ENCODE results near the gene CFAP300.

The CFAP300 gene

DNA sequence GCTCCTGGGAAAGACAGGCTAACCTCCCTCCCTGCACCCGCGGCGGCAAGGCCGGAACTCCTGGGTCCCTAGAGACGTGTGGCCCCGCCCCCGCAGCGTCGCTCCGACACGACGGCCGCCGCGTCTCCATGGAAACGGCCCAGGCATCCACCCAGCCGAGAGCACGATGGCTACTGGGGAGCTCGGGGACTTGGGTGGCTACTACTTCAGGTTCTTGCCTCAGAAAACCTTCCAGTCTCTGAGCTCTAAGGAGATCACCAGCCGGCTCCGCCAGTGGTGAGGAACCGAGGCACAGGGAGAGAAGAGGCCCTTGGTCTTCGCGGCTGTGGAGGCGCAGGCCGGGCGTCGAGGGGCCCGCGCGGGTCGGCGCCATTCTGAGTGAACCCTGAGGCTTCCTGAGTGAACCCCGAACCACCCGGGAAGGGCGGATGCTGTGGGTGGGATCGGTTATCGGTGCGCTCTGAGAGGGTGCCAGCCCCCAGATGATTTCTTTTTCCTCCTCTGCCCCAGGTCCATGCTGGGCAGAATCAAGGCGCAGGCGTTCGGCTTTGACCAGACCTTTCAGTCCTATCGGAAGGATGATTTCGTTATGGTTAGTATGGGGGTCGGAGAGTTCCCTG lies at the start of gene CFAP300:
CFAP300 (plus strand) TSS at position 133 of the 620 bp plus-strand sequence; CDS start at position 167, 34 bp downstream.
- DNase-seq (ENCODE audit: low spot score), result peak; percentile 95

DNA sequence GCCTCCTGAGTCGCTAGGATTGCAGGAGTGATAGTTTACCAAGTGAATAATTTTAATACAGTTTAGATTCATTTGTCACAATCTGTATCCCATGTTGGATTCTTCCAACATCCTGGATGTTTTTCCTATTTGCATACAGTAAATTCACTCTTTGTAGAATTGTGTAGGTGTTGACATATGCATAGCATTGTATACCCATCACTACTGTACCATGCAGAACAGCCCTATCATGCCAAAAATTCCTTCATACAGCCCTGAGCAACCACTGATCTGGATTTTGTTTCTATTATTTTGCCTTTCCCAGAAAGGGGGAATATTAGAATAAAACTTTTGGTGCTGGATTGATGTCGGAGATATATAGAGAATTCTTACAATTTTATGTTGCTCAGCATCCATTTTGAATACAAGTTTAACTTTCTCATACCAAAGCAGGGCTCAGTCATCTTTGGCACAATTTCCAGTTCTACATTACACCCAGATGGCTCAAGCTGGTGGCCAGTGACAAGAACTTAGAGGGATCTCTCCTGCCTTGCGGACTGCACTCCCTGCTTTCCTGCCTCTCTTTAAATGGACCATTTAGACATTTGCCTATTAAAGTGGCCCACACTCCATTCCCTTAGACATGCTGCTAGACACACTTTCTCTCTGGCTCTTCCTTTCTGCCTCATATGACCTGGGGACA lies 45.4 kb upstream of the CFAP300 start:
- DNase-seq (ENCODE audit: low spot score), result no peak

DNA sequence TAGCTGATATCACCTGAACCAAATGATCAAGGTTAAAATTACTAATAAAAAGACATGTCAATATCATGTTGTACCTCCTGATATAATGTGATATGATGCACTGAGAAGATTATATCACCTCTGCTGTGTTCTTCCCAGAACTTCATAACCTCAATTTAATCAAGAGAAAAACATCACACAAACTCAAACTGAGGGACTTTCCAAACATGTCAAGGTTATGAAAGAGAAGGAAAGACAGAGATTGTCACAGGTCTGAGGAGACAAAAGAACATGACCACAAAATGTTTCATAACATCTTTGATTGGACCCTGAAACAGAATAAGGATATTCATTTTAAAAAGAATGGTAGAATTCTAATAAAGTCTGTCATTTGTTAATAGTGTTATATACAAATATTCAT lies 43.0 kb upstream of the CFAP300 start:
- no peak for DNase-seq (ENCODE audit: low spot score)

DNA sequence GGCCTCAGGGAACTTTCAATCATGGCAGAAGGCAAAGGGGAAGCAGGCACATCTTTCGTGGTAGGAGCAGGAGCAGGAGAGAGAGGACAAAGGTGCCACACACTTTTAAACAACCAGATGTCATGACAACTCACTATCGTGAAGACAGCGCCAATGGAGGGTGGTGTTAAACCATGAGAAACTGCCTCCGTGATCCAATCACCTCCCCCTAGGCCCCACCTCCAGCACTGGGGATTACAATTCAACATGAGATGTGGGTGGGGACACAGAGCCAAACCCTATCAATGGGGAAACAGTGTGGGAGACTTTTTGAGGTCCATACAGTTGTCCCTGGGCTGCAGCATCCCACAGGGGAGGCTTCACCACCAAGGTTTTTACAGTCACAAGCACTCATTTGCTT lies 41.9 kb upstream of the CFAP300 start:
- DNase-seq (ENCODE audit: low spot score), result no peak

DNA sequence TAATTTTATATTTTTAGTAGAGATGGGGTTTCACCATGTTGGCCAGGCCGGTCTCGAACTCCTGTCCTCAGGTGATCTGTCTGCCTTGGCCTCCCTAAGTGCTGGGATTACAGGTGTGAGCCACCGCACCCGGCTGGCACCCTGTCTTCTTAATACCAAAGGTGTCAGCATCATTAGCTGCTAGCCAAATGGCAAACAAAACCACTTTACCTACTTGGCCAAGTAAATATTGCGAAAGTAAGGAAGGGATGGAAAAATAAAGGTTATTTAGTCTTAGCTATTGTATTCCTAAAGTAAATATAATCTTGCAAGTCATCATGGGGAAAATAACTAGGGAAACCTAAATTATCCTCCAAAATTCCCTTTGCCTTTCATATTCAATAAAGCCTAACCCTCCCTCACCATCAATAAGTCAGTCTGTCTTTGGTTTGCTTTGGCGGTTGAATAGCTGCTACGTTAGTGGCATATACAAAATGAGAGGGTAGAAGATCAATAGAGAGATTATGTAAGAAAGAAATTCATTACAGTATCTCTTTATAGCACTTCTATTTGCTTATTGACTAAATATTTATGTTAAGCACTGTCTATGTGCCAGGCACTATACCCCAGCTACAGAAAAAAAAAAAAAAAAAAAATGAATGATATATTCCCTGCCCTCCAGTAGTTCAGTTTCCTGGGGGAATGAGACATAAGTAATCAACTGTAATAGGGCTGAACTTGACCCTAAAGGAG lies 40.2 kb upstream of the CFAP300 start:
- DNase-seq (ENCODE audit: low spot score), result no peak

DNA sequence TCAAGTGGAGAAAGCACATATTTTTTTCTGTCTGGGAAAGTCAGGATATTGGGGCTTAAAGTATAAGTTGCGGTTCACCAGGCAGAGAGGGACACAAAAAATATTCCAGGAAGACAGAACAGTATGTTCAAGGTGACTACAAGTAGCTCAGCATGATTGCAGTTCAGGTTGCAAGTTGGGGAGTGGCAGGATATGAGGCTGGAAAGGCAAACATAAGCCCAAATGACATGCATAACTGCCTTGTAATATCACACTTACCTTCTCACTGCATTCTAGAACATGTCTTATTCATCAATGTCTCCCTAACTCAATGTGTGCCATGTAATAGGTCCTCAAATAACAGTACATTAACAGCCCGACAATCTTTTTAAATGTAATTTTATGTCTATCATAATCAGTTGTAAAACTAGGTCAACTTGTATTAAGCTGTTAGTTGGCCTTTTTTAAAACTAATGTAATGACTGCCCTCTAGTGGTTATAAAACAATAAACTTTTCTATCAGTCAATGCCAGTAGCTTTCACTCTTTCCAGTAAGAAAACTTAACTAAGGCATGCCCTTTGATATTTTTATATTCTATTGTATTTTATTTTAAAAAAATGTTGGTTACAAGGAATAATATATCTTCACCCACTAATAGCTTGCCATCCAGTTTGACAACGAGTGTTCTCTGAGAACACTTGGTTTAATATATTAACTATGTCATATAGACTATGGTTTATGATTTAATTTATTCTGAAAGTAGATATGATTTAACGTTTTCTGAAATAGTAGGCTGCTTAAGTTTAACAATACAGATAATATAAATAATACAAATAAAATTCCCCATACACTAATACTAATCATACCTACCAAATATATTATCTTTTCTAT lies 39.4 kb upstream of the CFAP300 start:
- peak; percentile 41 for DNase-seq (ENCODE audit: low spot score)

DNA sequence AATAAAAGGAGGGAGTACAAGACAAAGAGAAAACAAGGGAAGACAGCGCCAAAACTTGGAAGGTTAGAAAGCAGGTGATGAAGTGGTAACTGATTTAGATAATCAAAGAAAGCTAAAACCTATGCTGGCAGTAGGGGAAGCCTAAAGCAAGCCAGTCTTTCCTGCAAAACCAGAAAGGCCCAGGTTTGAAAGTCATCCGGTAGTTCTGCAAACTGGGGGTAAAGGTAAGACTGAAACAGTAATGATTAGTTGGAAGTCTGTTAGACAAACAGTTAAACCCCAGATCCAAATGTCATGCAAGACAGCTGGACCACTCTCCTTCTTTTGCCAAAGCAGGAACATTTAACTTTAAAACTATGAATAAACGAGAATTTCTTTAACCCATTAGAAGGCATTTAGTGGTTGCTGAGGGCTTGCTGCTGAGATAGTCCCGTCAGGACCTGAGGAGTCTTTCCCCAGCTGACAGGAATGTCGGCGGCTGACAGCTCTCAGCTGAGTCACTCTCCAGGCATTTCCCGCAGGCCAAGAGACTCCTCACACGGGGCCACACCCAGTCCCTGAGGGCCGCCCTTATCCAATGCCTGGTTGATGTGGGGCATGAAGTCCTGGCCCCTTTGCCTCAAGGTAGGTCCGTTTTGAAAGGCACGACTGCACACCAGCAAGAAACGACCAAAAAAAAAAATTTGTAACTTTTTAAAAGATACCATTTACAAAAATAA lies 36.3 kb upstream of the CFAP300 start:
- peak; percentile 96 for DNase-seq (ENCODE audit: low spot score)

DNA sequence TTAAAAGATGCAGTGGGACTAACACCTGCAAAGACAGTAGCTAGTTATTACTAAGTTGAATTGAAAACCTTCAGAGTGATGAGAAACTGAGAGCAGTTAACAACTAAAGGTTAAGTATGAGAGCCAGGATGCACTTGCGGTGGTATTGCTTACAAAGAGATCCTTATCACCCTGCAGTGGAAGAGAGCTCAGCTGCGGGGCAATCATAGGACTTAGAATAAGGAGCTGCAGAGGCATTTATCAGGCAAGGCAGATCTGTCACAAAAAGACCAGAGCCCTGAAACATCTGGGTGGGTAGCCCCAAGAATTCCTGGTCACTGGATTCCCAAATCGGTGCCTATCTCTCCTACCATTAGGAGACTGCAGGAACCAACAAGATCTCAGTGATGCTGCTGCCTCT lies 34.3 kb upstream of the CFAP300 start:
- DNase-seq (ENCODE audit: low spot score), result no peak

DNA sequence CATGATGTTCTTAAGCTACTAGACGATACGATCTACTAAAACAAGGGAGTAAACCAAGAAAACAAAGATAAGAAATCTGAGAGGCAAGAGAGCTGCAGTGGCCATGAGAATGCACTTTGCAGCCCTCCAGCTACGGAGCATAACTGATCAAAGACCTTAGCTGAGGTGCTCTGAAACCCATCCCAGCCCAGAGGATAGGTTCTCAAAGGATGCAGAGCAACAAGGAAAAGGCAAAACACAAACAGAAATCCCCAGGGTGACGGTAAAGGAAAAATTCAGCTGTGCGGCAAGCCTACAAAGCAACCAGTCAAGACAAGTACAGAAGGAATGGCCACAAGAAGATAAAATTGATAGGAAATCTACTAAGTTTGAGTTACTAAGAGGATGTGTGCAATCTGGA lies 32.5 kb upstream of the CFAP300 start:
- no peak for DNase-seq (ENCODE audit: low spot score)

DNA sequence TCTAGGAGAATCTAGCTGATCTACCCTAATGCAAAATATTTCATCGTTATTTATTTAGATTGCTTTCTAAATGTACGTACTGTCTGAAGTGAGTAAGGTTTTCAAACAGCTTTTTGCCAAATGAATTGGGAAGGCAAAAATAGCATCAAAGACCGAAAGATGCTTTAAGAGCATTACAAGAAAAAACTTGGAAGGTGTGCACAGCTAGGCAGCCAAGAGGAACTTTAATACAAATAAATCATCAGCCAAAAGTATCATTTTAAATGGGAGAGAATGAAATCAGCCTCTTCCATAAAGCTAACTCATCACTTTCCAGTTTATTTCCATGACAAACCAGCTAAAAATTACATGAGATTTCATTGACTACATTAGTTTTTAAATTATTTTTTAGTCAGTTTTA lies 30.2 kb upstream of the CFAP300 start:
- no peak for DNase-seq (ENCODE audit: low spot score)

DNA sequence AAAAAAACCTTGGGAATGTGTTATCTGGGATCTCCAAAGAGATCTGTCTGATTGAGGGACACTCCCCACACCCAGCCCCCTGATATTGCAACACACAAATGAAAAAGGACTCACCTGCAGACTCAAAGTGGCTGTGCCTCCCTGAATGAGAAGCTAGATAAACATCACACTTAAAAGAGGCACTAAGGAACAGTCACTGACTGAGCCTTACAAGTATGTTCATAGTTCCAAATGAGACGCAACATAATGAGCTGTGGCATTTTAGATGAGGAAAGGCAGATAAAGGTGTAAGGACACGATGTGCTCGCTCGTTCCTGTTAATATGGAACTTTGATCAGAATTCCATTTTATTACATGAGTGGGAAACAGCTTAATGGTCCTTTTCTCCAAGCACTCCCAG lies 21.0 kb upstream of the CFAP300 start:
- no peak for DNase-seq (ENCODE audit: low spot score)

DNA sequence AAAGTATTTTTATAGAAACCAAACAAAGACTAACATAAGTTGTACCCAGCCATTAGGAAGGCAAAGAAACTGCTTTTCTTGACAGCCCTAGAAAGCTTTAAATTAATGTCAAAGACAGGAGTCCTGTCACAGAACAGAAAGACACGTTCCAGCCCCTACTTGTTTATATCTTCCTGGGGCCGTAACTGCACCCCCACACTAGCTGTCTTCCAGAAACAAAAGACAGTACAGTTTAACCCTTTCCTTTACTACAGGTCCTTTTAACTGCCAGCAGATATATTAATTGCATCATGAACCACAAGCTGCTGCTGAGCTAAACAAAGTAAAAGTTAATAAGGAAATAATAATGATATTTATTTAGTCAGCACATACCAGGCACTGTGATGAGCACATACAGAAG lies 20.3 kb upstream of the CFAP300 start:
- DNase-seq (ENCODE audit: low spot score), result no peak

DNA sequence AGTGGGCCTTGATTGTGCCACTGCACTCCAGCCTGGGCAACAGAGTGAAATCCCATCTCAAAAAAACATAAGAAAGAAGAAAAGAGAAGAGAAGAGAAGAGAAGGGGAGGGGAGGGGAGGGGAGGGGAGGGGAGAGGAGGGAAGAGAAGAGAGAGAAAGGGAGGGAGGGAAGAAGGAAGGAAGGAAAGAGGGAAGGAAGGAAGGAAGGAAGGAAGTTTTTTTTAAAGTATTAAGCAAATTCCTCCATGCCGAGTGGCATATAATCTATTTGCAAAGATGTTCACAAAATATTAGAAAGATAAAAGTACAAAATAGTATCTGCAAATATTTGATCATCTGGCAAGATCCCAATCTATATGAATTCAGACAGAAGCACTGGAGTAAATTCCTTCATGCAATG lies 10.5 kb upstream of the CFAP300 start:
- no peak for DNase-seq (ENCODE audit: low spot score)

DNA sequence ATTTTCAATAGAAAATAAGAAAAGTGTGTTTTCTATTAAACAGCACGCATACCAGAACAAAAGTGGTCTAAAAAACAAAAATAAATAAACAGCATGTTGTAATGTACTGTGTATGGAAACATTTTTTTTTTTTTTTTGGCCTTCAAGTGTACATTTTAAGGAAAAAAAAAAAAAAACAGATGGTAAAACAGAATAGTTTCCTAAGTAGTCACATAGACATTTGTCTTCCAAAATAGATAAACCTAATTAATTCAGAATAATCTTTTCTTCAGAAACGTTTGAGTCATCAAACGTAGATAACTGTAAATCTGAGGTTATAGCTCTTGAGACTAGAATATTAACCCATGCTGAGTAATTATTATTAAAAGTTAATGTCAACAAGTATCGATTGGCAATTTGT lies 396 bp upstream of the CFAP300 start:
- peak; percentile 51 for DNase-seq (ENCODE audit: low spot score)

DNA sequence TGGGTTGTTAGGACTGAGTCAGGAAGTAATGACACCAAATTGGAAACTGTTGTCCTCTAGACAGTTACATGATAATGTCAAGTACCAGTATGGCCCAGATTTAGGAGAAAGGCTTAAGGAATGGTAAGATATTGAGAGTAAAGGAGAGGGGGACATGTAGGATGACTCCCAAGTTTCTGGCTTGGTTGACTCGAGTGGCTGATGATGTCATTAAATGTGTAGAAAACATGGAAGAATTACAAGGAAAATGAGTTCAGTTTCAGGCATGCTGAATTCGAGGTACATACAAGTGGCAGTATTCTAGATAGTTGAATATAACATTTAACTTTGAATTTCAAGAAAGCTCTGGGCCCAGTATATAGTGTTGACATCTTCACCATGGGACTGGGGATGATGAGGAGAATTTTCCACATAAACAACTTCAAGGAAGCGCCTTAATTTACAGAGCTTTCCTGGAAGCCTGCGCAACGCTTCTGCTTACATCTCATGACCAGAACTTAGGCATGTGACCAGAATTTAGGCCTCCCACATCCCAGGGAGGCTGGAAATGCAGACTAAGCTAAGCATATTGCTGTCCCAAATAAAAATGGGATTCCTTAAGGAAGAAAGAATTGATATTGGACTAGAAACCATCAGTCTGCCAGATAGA lies 3.8 kb downstream of the CFAP300 start:
- DNase-seq (ENCODE audit: low spot score), result no peak

DNA sequence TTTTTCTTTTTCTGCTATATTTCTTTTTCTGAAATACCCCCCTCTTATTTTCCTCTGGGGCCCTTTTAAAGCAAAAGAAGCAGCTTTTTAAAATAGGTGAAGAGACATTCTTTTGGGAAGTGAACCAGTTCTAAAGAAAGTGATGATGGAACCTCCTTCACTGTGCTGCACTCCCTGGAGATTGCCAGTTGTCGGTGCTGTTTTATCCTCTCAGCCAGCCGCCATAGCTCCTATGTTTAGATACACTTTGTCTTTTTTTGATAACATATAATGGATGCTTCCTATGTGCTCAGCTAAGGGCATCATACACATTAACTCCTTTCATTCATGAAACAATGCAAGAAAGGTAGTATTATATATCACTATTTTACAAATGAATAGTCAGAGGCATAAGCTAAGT lies 14.0 kb downstream of the CFAP300 start:
- peak; percentile 2 for DNase-seq (ENCODE audit: low spot score)

DNA sequence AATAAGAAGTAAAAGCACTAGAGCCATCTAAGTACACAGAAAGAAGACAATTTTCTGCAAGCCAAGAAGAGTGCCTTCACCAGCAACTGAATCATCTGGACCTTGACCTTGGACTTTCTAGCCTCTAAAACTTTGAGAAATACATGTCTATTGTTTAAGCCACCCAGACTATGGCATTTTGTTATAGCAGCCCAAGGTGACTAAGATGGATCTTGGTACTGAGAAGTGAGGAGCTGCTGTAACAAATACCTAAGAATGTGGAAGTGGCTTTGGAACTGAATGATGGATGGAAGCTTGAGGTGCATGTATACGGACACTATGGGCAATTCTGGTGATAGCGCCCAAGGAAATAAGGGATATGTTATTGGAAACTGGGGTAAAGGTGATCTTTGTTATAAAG lies 14.9 kb downstream of the CFAP300 start:
- DNase-seq (ENCODE audit: low spot score), result no peak

DNA sequence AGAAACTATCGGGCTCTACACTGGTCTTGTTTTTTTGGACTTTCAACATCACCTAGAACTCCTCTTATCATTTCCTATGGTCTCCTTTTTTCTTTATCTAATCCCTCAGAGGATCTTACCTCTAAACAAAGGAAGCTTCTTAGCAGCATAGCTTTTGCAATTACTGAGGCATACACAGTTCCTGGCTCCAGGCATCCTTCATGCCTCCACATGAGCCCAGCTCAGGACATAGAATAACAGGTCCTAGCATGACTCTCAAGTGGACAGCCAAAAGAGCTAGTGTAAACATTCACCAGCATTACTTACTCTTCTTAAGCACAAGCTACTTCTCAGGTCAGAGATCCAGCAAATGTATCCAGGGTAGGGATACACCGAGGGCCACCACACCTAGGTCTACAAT lies 17.1 kb downstream of the CFAP300 start:
- no peak for DNase-seq (ENCODE audit: low spot score)

DNA sequence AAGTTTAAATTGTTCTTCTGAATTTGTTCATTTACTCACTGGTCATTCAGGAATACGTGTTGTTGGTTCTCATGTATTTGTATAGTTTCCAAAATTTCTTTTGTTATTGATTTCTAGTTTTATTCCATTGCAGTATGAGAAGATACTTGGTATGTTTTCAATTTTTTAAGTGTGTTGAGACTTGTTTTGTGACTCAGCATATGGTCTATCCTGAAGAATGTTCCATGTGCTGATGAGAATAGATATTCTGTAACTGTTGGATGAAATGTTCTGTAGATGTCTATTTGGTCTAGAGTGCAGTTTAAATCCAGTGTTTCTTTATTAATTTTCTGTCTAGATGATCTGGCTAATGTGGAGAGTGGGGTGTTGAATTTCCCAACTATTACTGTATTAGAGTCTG lies 23.5 kb downstream of the CFAP300 start:
- no peak for DNase-seq (ENCODE audit: low spot score)

DNA sequence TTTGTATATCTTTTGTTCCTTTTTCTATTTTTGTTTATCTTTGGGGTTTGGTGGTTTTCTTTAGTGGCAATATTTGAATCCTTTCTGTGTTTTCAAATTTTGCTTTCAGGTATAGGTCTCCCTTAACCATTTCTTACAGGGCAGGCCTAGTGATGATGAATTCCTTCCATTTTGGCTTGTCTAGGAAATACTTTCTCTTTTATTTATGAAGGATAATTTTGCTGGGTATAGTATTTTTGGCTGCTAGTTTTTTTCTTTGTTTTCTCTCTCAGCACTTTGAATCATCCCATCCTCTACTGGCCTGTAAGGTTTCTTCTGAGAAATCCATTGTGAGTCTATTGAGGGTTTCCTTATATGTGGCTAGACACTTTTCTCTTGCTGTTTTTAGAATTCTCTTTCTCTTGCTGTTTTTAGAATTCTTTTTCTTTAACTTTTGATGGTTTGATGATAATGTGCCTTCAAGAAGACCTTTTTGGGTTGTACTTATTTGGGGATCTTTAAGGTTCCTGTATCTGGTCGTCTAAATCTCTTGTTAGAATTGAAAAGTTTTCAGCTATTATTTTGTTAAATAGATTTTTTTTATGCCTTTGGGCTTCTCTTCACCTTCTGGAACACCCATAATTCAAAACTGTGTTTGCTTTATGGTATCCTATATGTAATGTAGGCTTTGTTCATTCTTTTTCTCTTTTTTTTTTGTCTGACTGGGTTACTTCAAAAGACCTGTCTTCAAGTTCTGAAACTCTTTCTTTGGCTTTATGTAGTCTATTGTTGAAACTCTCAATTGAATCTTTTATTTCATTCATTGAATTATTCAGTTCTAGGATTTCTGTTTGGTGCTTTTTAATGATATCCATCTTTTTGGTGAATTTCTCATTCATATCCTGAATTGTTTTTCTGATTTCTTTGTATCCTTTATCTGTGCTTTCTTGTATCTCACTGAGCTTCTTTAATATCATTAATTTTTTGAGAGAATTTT lies 24.5 kb downstream of the CFAP300 start:
- DNase-seq (ENCODE audit: low spot score), result no peak

Data from AG08395 (cell line).